A549 treated with Hydrocortisone at 1 μM for 4 hours (cell line): ENCODE data around the gene MATR3. TPM values are rescaled to one million over a fixed set of nuclear protein-coding genes. Genes with fewer than 3 reads are reported as not detected.

Source experiments
- total RNA-seq: library from RNA; stranded (reverse); fragments of 200-300 nt; extraction: Qiagen RNA extraction; gene quantifications from 5 replicates; pipeline ENCODE4 v1.2.3, GENCODE V29; 2022

Gene MATR3
- 152 to 191 TPM (median 164 TPM) in 5 replicates for total RNA-seq

GRCh38 chr5:139293507-139294373, at the start of gene MATR3:
MATR3 (plus strand) TSS chr5:139293740; CDS start chr5:139307416, 13,676 bp downstream.

GRCh38 chr5:139341689-139342422, 48.3 kb downstream of the MATR3 start, which contains the start of gene PAIP2:
PAIP2 (plus strand) TSS chr5:139341854; CDS start chr5:139363785, 21,931 bp downstream.

Other genes starting within 250 kb of the MATR3 start
- gene SIL1, start 95.4 kb upstream of the MATR3 start, total RNA-seq: 23.7 to 29.4 TPM (median 25.8 TPM) in 5 replicates
- gene PAIP2, start 48.1 kb downstream of the MATR3 start, total RNA-seq: 84.3 to 93.3 TPM (median 87.5 TPM) in 5 replicates
- 0.97 to 1.6 TPM (median 1.5 TPM) in 5 replicates for gene SLC23A1, start 89.6 kb downstream of the MATR3 start, total RNA-seq
- gene MZB1, start 96.2 kb downstream of the MATR3 start, total RNA-seq: 0.13 TPM in 1 of 5 replicates, not detected in the others
- 0.18 to 0.25 TPM (median 0.20 TPM) in 5 replicates for gene PROB1, start 101.4 kb downstream of the MATR3 start, total RNA-seq
- 4.3 to 7.1 TPM (median 4.8 TPM) in 5 replicates for gene SPATA24, start 110.3 kb downstream of the MATR3 start, total RNA-seq
- 4.8 to 8.2 TPM (median 8.1 TPM) in 5 replicates for gene DNAJC18, start 145.8 kb downstream of the MATR3 start, total RNA-seq
- gene ECSCR, start 169.0 kb downstream of the MATR3 start, total RNA-seq: not detected in 5 replicates
- not detected in 5 replicates for gene SMIM33, start 177.3 kb downstream of the MATR3 start, total RNA-seq
- 0.66 to 0.97 TPM (median 0.91 TPM) in 5 replicates for gene STING1, start 189.0 kb downstream of the MATR3 start, total RNA-seq